NCI-H1092 treated with DMSO at 0.1 percent for 48 hours (cell line): ENCODE results near the gene UGGT2.
"Not testable (repeated sequence)": the region's sequence is repeated elsewhere in the genome, so short reads cannot be mapped to it uniquely, and the experiment has no call there.

Source experiments
- DNase-seq: peaks from one replicate; lab custom pipeline; 2025; lab: John Stamatoyannopoulos, UW

UGGT2 gene

GRCh38 chr13:95882121-95882520, 171.1 kb downstream of the UGGT2 start:
- no peak for DNase-seq

DNA sequence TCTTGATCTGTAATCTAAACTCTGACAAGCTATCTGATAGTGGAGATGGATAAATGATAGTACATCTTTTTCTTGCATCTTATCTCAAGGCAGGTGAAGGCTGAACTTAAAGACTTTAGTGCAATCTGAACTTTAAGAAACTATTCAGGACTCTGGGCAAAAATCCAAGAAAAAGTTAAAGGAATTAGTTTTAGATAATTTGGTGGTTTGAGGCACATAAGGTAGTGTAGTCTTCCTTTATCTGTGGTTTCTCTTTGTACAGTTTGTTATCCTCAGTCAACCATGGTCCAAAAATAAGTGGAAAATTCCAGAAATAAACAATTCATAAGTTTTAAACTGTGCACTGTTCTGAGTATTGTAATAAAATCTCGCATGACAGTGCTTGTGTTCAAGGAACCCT, 172.9 kb downstream of the UGGT2 start:
- no peak for DNase-seq

GRCh38 chr13:95874286-95874685, 178.9 kb downstream of the UGGT2 start:
- DNase-seq, result no peak

DNA sequence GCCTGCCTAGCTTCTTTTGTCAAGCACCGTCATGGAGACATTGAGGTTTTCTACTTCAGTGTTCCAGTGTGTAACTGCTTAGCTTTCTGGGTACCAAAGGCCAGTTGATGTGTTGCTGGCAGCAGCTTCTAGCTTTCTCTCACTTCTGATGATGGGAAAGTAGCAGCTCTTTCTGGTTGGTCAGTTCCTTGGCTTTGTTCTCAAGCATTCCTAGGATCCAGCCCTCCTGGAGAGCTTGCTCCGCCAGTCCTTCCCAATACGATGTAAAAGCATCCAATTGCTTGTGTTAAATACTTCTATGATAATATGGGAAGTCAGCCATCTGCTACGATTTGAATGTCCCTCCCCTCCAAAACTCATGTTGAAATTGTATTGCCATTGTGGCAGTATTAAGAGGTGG, 182.8 kb downstream of the UGGT2 start:
- DNase-seq, result no peak

DNA sequence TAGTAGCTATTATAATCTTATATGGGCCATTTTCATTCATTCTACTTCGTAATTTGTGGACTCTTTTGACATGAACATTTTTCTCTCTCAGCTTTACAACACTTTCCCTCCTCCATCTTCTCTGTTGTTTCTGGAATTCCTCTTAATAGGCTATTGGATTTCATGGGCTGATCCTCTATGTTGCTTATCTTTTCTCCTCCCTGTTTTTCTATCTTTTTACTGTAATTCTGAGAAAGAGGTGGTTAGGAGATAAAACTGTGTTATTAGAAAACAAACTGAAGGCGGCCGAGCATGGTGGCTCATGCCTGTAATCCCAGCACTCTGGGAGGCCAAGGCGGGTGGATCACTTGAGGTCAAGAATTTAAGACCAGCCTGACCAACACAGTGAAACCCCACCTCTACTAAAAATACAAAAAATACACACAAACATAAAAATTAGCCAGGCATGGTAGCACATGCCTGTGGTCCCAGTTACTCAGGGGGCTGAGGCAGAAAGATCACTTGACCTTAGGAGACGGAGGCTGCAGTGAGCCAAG, 188.1 kb downstream of the UGGT2 start:
- DNase-seq, result no peak

GRCh38 chr13:95862408-95862807, 190.8 kb downstream of the UGGT2 start:
- no peak for DNase-seq

- DNase-seq, result no peak
Measured at GRCh38 chr13:95861296-95861695, 191.9 kb downstream of the UGGT2 start.

DNA sequence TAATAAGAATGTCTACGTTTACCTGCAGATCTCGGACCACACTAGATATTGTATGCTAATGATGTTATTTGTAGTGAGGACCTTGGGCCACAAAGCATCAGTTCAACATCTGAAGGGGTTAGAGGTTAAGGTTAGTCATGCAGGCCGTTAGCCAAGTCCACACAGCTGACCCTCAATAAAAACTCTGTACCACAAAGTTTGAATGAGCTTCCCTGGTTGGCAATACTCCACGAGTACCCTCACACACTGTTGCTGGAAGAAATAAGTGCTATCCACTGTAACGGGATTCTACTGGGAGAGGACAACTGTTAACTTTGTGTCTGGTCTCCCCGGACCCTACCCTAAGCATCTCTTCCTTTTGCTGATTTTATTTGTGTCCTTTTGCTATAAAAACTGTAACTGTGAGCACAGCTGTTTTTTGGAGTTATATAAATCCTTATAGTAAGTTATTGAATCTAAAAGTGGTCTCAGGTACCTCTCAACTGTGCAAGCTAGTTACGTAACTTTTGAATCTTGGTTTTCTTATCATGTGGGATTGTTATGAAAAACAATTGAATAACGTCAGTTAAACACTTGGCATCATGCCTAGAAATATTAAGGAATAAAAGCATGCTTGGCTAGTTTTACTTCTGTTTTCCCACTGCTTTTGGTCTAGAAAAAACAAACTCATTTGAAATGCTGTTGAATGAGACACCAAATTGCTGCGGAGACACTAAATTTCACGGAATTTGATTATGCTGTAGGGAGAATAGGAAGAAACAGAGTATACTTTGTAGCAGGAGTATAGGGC, 194.7 kb downstream of the UGGT2 start:
- no peak for DNase-seq

- DNase-seq, result not testable (repeated sequence)
Measured at GRCh38 chr13:95845656-95846055, 207.5 kb downstream of the UGGT2 start.

GRCh38 chr13:95842898-95843297, 210.3 kb downstream of the UGGT2 start:
- DNase-seq, result no peak

DNA sequence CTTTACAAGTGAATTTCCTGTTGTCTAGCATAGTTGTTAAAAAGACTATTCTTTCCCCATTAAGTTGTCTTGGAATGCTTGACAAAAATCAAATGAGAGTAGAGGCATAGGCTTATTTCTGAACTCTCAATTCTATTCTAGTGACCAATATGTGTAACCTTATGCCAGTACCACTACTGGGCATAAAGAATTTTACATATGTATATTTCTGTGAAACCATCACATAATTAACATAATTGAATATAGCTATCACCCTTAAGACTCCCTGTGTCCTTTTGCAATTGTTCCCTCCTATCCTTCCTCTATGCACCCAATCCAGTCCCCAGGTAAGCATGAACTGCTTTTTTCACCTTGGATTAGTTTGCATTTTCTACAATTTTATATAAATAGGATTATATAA, 211.3 kb downstream of the UGGT2 start:
- no peak for DNase-seq

GRCh38 chr13:95834134-95834765, 219.0 kb downstream of the UGGT2 start:
- peak; percentile 70 for DNase-seq

DNA sequence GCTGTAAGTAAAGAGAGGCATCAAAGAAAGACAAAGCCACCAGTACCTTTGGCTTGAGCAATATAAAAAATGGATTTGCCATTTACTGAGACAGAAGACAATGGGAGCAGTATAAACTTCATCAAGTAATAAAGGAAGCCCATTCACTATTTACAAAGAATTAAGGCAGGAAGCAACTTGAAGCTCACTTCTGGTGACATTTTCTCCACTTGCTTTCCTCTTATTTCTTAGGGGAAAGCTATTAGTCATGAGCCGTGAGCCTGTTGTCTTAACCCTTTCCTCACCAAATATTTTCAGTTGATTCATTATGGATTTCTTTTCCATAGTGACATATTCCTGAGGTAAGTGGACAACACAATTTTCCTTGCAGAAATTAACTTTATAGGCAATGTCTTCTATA, 219.5 kb downstream of the UGGT2 start:
- DNase-seq, result no peak

GRCh38 chr13:95833126-95833525, 220.1 kb downstream of the UGGT2 start:
- DNase-seq, result no peak

DNA sequence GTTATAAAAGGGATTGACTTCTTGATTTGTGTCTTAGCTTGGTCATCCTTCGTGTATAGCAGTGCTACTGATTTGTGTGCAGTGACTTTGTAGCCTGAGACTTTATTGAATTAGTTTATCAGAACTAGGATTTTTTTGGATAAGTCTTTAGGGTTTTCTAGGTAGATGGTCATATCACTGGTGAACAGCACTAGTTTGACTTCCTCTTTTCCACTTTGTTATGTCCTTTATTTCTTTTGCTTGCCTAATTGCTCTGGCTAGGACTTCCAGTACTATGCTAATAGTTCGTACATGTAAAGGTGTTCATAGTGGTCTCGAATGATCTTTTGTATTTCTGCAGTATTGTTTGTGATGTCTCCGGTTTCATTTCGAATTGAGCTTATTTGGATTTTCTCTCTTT, 230.9 kb downstream of the UGGT2 start:
- no peak for DNase-seq

DNA sequence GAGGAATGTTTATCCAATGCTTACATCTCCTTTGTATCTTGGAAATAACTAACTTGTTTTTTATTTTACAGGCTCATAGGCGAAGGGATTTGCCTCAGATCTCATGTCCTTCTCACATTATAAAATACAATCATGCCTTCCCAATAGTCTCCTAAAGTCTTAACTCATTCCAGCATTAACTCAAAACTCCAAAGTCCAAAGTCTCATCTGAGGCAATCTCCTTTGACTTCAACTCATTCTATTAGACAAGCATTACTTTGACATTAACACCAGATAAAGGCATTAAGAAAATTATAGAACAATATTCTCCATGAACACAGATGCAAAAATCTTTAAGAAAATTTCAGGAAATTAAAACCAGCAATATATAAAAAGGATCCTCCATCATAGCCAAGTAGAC, 238.7 kb downstream of the UGGT2 start:
- no peak for DNase-seq

DNA sequence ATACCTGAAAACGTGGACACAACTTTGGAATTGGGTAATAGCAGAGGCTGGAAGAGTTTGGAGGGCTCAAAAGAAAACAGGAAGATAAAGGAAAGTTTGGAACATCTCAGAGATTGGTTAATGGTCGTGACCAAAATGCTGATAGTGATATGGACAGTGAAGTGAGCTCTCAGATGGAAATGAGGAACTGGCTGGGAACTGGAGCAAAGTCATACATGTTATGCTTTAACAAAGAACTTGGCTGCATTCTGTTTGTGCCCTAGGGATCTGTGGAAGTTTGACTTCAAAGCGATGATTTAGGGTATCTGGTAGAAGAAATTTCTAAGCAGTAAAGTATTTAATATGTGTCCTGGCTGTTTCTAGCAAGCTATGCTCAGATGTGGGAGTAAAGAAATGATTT, 240.1 kb downstream of the UGGT2 start:
- no peak for DNase-seq

GRCh38 chr13:95809429-95809828, 243.8 kb downstream of the UGGT2 start:
- DNase-seq, result no peak

GRCh38 chr13:95805921-95806320, 247.3 kb downstream of the UGGT2 start:
- DNase-seq, result no peak

DNA sequence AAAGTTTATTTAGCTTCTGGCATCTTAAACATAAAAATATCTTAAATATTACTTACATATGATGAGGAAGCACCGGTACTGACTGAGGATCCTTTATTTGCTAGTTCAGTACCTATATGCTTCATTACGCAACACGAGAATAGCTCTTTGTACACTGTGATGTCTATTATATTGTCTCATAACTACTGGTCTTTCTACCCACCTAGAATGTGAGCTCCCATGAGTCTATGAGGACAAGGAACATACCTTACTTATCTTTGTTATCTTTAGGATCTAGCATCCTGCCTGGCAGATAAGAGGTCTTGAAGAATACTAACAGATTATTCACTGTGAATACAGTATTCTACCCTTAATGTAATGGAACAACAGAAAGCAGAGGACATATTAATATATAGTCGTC, 251.4 kb downstream of the UGGT2 start:
- DNase-seq, result no peak

DNA sequence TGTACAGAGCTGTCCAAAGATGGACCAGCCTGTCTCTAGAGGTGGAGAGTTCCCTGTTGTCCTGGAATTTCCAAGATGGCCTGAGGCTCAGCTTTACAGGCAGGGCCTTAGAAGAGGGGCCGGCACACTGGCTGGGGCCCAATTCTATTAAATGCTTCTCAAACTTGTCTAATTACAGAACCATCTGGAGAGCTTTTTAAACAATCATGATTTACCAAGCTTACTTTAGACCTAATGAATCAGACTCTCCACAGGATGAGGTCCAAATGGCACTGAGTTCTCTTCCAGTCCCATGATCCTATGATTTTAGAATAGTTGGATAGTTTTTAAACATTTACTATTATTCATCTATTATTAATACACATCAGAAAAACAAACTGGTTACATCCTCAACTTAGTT, 252.8 kb downstream of the UGGT2 start:
- no peak for DNase-seq

- no peak for DNase-seq
Measured at GRCh38 chr13:95797016-95797415, 256.2 kb downstream of the UGGT2 start.

- no peak for DNase-seq
Measured at GRCh38 chr13:95793781-95794180, 259.4 kb downstream of the UGGT2 start.
